ENCODE measurements around the gene C16orf87. TPM values are rescaled to one million over a fixed set of nuclear protein-coding genes. Genes with fewer than 3 reads are reported as not detected.

Gene C16orf87
- polyA plus RNA-seq, 4 donors, result 27.6 to 38.8 (median 36.1) TPM

DNA sequence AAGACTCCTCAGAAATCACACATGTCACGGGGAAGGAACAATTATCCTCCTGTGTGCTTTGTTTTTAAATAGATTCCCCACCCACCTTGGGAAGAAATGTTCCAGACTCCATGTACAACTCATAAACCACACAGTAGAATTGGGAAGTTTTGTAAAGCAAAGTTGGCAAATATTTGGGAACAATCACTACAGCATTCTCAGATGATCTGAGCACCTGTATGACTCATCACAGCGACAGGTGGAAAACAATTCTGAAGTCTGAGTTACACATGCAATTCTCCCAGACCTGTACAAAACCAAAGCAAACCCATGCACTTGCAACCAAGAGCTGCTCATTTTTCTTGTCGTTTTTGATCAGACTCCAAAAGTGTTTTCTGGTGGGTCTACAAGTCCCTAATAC lies 68.4 kb downstream of the C16orf87 start:
- DNase-seq (ENCODE audit: low read depth in 4 of 4, low spot score in 3 of 4), result no peak

DNA sequence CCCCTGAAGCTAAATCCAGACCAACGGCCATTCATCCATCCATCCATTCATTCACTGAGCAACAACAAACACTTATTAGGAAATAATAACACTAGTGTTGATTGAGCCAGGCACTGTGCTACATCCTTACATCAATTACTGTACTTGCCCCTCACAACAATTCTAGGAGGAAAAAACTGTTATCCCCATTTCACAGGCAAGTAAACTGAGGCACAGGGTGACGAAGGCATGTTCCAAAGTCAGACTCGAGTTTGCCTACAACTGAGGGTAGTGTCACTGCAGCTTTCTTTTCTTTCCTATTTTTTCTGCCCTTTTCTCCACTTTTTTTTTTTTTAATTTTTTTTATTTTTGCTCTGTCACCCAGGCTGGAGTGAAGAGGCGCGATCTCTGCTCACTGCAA lies 71.7 kb downstream of the C16orf87 start:
- no peak for DNase-seq (ENCODE audit: low read depth in 4 of 4, low spot score in 3 of 4)

DNA sequence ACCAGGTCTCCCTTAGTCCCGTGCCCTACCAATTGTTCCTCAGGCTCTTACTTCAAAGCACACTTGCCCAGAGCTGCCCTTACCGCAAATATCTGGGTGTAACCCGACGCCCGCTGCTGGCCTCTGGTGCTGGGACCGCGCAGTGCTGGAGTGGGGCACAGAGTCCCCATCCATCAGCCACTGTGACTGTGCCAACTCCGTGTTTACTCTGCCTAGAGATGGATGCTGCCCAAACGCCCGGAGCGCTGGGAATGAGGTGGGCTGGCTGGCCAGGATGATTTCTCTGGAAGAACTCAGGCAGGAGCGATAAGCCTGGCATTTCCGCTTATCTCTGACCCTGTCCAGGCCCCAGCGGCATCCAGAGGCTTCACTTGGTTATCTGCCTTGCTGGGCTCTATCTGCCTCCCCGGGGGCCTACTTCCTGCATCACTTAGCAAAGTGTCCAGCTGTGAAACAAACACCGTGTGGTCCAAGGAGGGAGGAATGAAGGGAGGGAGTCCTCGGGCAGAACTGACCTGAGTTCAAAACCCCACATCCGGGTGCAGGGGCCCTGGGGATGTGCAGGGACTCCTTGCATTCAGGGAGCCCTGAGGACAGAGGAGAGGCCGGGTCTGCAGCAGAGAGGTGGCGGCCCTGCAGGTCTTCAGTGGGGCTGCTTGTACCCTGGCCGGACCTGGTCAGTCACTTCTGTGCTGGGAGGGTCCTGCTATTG lies 73.5 kb downstream of the C16orf87 start:
- DNase-seq (ENCODE audit: low read depth in 4 of 4, low spot score in 3 of 4), result no peak

DNA sequence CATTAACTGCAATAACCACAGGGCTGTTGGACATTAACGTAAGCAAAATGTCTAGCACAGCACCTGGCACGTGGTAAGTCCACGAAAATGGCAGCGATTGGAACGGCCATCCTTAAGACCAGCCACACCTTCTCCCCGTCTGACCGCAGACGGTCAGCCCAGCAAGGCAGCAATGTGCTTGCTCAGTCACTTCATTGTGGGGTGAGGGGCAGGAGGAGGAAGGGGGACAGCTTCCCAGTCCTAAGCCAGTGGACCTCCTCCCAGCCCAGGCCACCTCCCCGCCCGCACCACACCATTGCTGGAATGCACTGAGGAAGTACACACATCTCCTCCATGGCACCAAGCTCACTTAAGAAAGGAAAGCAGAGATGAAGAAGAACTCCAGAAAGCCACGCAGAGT lies 74.2 kb downstream of the C16orf87 start:
- no peak for DNase-seq (ENCODE audit: low read depth in 4 of 4, low spot score in 3 of 4)

DNA sequence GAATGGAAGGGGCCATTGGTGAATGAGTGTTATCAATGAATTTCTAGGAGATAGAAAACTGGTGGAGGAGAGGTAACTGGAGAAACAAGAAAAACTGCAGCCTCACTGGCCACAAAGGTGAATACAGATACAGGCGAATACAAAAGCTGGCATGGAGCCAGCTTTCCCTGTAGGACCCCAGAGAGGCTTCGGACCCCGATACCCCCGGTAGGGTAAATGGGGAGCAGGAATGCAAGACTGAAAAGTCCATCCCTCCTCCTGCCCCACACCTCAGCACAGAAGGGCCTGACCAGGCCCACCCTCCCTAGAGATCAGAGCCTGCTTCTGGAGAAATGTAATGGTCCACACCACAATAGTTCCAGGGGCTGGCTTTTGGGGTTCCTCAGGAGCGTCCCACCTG lies 78.0 kb downstream of the C16orf87 start:
- DNase-seq (ENCODE audit: low read depth in 4 of 4, low spot score in 3 of 4), result no peak

DNA sequence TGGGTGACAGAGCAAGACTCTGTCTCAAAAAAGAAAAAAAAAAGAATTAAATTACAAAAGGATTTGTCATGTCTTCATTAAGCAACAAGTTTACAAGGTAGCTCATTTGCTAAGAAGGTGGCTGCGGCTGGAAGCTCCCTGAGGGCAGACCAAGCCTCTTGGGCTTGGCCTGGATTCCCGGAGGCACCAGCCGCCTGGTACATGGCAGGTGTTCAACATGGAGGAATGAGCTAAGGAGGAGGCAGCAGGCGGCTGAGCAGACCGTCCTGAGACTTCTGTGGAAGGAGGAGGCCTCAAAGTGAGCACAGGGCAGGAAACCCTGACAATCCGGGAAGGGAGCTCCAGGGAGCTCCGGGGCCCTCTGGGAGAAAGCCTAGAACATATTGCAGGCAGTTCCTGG lies 79.6 kb downstream of the C16orf87 start:
- DNase-seq (ENCODE audit: low read depth in 4 of 4, low spot score in 3 of 4), result no peak

DNA sequence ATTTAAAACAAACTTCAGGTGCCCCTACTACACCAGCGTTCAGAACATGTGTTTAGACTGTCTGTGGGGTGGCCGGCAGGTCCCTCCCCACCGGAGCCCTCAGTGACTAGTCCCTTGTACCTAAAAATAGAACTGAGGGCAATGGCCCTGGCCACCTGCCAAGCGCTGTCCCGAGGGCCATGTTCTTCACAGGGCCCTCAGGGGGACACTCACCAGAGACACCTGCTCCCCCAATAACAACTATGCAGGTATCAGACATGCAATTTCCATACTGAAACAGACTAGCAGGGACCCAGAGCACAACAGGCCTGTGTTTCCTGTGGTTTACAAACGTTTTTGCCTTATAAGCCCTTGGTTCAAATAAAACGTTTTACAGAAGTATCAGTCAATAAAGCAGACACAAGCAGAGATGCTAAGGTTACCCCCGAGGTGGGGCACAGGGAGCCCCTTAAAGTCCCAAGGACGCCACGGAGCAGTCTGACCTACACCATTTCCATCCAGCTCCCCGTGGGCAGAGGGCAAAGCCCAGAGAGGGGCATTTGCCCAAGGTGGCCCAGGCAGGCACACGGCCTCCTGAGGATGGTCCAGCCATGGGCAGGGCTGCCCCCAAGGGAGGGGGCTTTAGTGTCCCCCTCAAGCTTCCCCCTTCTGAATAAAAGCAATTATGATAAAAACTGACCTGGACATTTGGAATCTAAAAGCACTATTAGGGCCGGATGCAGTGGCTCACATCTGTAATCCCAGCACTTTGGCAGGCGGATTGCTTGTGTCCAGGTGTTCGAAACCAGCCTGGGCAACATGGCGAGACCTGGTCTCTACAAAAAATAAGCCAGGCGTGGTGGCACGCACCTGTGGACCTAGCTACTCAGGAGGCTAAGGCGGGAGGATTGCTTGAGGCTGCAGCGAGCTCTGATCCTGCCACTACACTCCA lies 81.9 kb downstream of the C16orf87 start:
- DNase-seq (ENCODE audit: low read depth in 4 of 4, low spot score in 3 of 4), result no peak

DNA sequence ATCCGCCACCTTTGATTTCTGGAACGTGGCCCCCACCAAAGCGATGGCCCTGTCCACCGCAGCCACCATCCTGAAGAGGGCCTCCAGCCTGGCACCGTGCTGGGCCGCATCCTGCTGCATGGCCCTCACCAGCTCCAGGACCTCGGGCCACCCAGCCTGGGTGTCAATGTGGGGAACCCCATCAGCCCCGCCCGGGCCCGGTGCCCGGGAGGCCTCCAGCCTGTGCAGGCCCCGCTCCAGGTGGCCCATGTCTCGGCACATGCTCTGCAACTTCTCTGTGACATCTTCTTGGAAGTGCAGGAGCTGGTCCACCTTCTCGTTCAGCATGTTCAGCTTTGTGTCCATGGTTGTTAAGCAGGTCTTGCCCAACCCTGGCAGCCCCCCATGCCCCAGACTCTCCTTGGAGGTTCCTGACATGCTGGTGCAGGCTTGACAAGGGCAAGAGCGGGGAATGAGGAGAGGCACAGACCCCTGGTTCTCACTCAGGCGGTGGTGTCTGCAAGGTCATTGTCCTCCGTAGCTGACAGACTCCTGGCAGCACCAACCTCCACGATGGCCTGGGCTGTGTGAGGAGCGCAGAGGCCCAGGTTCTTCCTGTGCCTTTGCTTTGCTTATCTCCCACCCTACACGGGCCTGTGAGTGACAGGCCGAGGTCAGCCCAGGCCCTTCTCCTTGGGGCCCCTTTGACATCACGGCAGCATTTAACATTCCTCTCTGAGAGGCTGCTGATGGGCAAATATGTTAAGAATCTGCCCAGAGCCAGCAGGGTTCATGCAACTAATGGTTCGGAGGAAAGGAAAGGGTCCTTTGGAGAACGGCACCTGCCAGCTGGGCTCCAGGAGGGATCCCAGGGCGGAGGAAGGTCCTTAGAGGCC lies 83.0 kb downstream of the C16orf87 start, which contains the start of gene MYLK3:
Gene MYLK3, minus strand, starts transcription at position 568 of the 875 bp plus-strand sequence. Its CDS starts 151 bp downstream, at position 417.
- no peak for DNase-seq (ENCODE audit: low read depth in 4 of 4, low spot score in 3 of 4)

DNA sequence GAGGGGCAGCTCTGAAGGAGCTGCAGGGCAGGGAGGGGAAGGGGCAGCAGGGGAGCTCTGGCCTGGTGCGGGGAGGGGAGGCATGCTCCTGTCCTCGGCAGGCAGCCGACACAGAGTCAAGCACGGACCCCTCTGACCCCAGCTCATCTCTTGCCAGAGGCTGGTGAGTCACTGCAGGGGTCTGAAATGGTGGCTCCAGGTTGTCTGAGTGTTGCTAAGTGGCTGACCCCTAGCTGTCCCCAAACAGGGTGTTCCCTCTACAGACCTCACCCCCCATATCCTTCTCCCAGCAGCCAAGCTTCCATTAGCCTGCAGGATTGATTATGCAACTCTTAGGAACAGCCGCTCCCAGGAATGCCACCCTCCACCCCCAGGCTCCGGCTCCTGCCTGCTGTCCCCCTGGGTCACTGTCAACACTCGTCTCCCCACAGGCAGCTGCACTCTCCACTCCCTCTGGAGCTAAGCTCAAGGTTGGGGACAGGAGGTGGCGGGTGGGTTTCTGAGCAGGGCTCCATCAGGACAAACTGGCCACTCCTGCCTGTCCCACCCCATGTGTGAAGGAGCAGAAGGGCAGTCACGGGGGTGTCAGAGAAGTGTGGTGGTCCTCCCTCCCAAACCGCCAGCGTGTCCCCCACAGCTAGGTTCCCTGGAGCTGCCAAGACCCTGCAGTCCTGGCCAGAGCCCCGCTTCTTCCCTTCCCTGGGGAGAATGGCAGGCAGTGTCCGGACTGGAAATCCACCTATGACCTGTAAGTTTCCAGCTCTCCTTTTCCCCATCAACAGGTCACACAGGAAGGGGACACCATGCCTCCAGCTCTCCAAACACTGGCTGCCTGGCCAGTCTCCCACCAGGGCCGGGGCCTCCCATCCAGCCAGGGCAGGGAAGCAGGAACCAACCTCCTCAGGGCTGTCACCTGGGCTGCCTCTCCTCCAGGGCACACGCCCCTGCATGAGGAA lies 83.9 kb downstream of the C16orf87 start:
- DNase-seq (ENCODE audit: low read depth in 4 of 4, low spot score in 3 of 4), result no peak

Other genes starting within 250 kb of the C16orf87 start
- 1 to 10 TPM; 7.7 to 8.9 (median 8.5) TPM for gene SHCBP1, start 209.8 kb downstream of the C16orf87 start, polyA plus RNA-seq (ENCODE audit: insufficient read length in 4 of 4)
- 100 to 1,000 TPM; 148 to 178 (median 166) TPM for gene VPS35, start 142.0 kb downstream of the C16orf87 start, polyA plus RNA-seq (ENCODE audit: insufficient read length in 4 of 4)
- 10 to 100 TPM; 16.4 to 23.6 (median 21.0) TPM for gene ORC6, start 141.5 kb downstream of the C16orf87 start, polyA plus RNA-seq (ENCODE audit: insufficient read length in 4 of 4)
- gene MYLK3, start 82.8 kb downstream of the C16orf87 start, polyA plus RNA-seq (ENCODE audit: insufficient read length in 4 of 4), result 1 to 10 TPM in 3 of 4 donors, under 1 TPM in 1; 0.76 to 1.5 (median 1.1) TPM
- 10 to 100 TPM; 25.3 to 29.9 (median 29.2) TPM for gene GPT2, start 53.2 kb upstream of the C16orf87 start, polyA plus RNA-seq (ENCODE audit: insufficient read length in 4 of 4)
- gene DNAJA2, start 142.5 kb upstream of the C16orf87 start, polyA plus RNA-seq (ENCODE audit: insufficient read length in 4 of 4), result 10 to 100 TPM; 79.4 to 94.4 (median 92.0) TPM